ENCODE results near the gene NMT1.
A peak's percentile ranks its signal among the peaks of the same experiment; 100 is the strongest.

The NMT1 gene

GRCh38 chr17:45093444-45094110, 32.5 kb downstream of the NMT1 start:
- no peak overlapping the region for H3K27ac ChIP-seq
- no peak for TF ChIP-seq ZFX (IDR thresholded peaks at IDR 0.05)
- TF ChIP-seq CTCF (conservative IDR thresholded peaks at IDR 0.05): no peak

- no peak for TF ChIP-seq ZFX (IDR thresholded peaks at IDR 0.05)
- peak; percentile 63 for TF ChIP-seq CTCF (conservative IDR thresholded peaks at IDR 0.05)
- no peak overlapping the region for H3K27ac ChIP-seq
These were observed 35.0 kb downstream of the NMT1 start for GRCh38 chr17:45096141-45096540.

- H3K27ac ChIP-seq: no peak overlapping the region
- TF ChIP-seq CTCF (conservative IDR thresholded peaks at IDR 0.05): no peak
- no peak for TF ChIP-seq ZFX (IDR thresholded peaks at IDR 0.05)
These were observed 35.8 kb downstream of the NMT1 start for GRCh38 chr17:45096926-45097325.

- TF ChIP-seq CTCF (conservative IDR thresholded peaks at IDR 0.05): no peak
- TF ChIP-seq ZFX (IDR thresholded peaks at IDR 0.05): no peak
These were observed 37.2 kb downstream of the NMT1 start for GRCh38 chr17:45098081-45098868.

GRCh38 chr17:45098869-45099616, 37.9 kb downstream of the NMT1 start:
- H3K27ac ChIP-seq: no peak overlapping the region
- TF ChIP-seq ZFX (IDR thresholded peaks at IDR 0.05): no peak
- peak; percentile 96 for TF ChIP-seq CTCF (conservative IDR thresholded peaks at IDR 0.05)

More at GRCh38 chr17:45098081-45098868, 37.2 kb downstream of the NMT1 start:
- H3K27ac ChIP-seq: no peak overlapping the region

- TF ChIP-seq CTCF (conservative IDR thresholded peaks at IDR 0.05) (no peak), ZFX (IDR thresholded peaks at IDR 0.05) (no peak)
- no peak overlapping the region for H3K27ac ChIP-seq
These were observed 40.4 kb downstream of the NMT1 start for GRCh38 chr17:45101546-45101882.

All from C4-2B (cell line).